ENCODE results near the gene DDX19B. TPM values are rescaled to one million over a fixed set of nuclear protein-coding genes. Genes with fewer than 3 reads are reported as not detected.

Gene DDX19B
- total RNA-seq, 1 donor from 2014 or later = 41.0 TPM

GRCh38 chr16:70294385-70295025 is 4.5 kb upstream of the DDX19B start:
- H3K4me3 Mint-ChIP-seq = no peak overlapping the region
- Histone ChIP-seq H3K4me1 (no peaks in the 10 kb centered on the region), H3K4me3 (no peak overlapping the region), H3K36me3 (no peaks in the 10 kb centered on the region), H2AFZ (replicated peaks) (no peak overlapping the region), H3K4me2 (no peak overlapping the region), H4K20me1 (ENCODE audit: low read depth) (no peaks in the 10 kb centered on the region), H3K27me3 (no peaks in the 10 kb centered on the region), H3K27ac (no peak overlapping the region), H3K79me2 (ENCODE audit: low read depth) (peaks cover 12% of the 10 kb centered on the region), H3K9me3 (ENCODE audit: low read depth) (no peaks in the 10 kb centered on the region), H3F3A (ENCODE audit: low read depth) (peaks cover 3% of the 10 kb centered on the region), H3K9ac (no peak overlapping the region)
- no peak overlapping the region for H3K27ac Mint-ChIP-seq
- peaks cover 8% of the 10 kb centered on the region for H3K4me1 Mint-ChIP-seq
- no peaks in the 10 kb centered on the region for H3K36me3 Mint-ChIP-seq
- H3K9me3 Mint-ChIP-seq = no peaks in the 10 kb centered on the region
- DNase-seq (ENCODE audit: low spot score) = no peak
- peaks cover 7% of the 10 kb centered on the region for H3K27me3 Mint-ChIP-seq (ENCODE audit: insufficient read depth, low read depth)
- TF ChIP-seq EZH2 (IDR thresholded peaks at IDR 0.05) (no peak), CTCF (IDR thresholded peaks at IDR 0.05) (no peak), EZH2phosphoT487 (IDR thresholded peaks at IDR 0.05) (no peak)

DNA sequence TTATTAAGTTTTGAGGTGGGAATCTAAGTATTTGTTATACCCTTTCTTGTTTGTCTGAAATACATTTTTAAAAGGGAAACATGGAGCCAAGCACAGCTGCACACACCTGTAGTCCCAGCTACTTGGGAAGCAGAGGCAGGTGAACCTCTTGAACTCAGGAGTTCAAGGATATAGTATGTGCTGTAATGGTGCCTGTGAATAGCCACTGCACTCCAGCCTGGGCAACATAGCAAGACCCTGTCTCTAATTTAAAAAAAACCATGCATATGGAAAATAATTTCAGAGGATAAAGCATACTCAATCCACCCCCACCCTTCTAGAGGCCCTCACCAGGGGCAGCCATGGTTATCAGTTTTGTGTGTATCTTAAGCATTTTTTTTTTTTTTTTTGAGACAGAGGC is 3.4 kb upstream of the DDX19B start:
- Histone ChIP-seq H2AFZ (replicated peaks) (no peak overlapping the region), H3F3A (ENCODE audit: low read depth) (peaks cover 3% of the 10 kb centered on the region), H3K27me3 (no peaks in the 10 kb centered on the region), H3K4me3 (no peak overlapping the region), H3K4me1 (no peaks in the 10 kb centered on the region), H3K9me3 (ENCODE audit: low read depth) (no peaks in the 10 kb centered on the region), H3K79me2 (ENCODE audit: low read depth) (peaks cover 23% of the 10 kb centered on the region), H3K27ac (no peak overlapping the region), H3K36me3 (peaks cover 3% of the 10 kb centered on the region), H4K20me1 (ENCODE audit: low read depth) (no peaks in the 10 kb centered on the region), H3K9ac (no peak overlapping the region), H3K4me2 (no peak overlapping the region)
- H3K9me3 Mint-ChIP-seq = peaks cover 2% of the 10 kb centered on the region
- H3K27me3 Mint-ChIP-seq (ENCODE audit: insufficient read depth, low read depth) = peaks cover 3% of the 10 kb centered on the region
- H3K4me3 Mint-ChIP-seq = no peak overlapping the region
- peaks cover 9% of the 10 kb centered on the region for H3K4me1 Mint-ChIP-seq
- no peak overlapping the region for H3K27ac Mint-ChIP-seq
- peaks cover 2% of the 10 kb centered on the region for H3K36me3 Mint-ChIP-seq
- TF ChIP-seq CTCF (IDR thresholded peaks at IDR 0.05) (no peak), EZH2phosphoT487 (IDR thresholded peaks at IDR 0.05) (no peak), EZH2 (IDR thresholded peaks at IDR 0.05) (no peak)
- DNase-seq (ENCODE audit: low spot score) = no peak

GRCh38 chr16:70301121-70301520 is 2.1 kb downstream of the DDX19B start:
- Mint-ChIP-seq H3K9me3 (peaks cover 15% of the 10 kb centered on the region), H3K4me3 (peak overlapping the region; percentile 95), H3K36me3 (peaks cover 21% of the 10 kb centered on the region), H3K27ac (no peak overlapping the region), H3K4me1 (peaks cover 9% of the 10 kb centered on the region), H3K27me3 (ENCODE audit: insufficient read depth, low read depth) (peaks cover 2% of the 10 kb centered on the region)
- no peak for TF ChIP-seq EZH2phosphoT487 (IDR thresholded peaks at IDR 0.05)
- no peak for TF ChIP-seq CTCF (IDR thresholded peaks at IDR 0.05)
- no peak for TF ChIP-seq EZH2 (IDR thresholded peaks at IDR 0.05)
- Histone ChIP-seq H3K9ac (no peak overlapping the region), H3K4me3 (no peak overlapping the region), H3F3A (ENCODE audit: low read depth) (peaks cover 3% of the 10 kb centered on the region), H3K4me1 (no peaks in the 10 kb centered on the region), H3K9me3 (ENCODE audit: low read depth) (no peaks in the 10 kb centered on the region), H2AFZ (replicated peaks) (no peak overlapping the region), H3K79me2 (ENCODE audit: low read depth) (peaks cover 78% of the 10 kb centered on the region), H4K20me1 (ENCODE audit: low read depth) (peaks cover 1% of the 10 kb centered on the region), H3K4me2 (no peak overlapping the region), H3K27ac (no peak overlapping the region), H3K36me3 (peaks cover 8% of the 10 kb centered on the region), H3K27me3 (no peaks in the 10 kb centered on the region)
- no peak for DNase-seq (ENCODE audit: low spot score)

All from neural progenitor cell (in vitro differentiated cells).